HepG2 (cell line): ENCODE measurements around the gene PLEKHB1. TPM values are rescaled to one million over a fixed set of nuclear protein-coding genes. Genes with fewer than 3 reads are reported as not detected.
A peak's percentile ranks its signal among the peaks of the same experiment; 100 is the strongest.

ENCODE experiments used
- ARID5B ChIP-seq: IDR thresholded peaks from 2 replicates; pipeline ENCODE4 v1.4.0; 2020; ENCODE audit warnings: mild to moderate bottlenecking, missing genetic modification reagents
- BCL6 ChIP-seq: IDR thresholded peaks from 2 replicates; pipeline ENCODE4 v1.6.1; 2016; ENCODE audit warnings: missing genetic modification reagents, missing compliant biosample characterization
- DMAP1 ChIP-seq: IDR thresholded peaks from 2 replicates; pipeline ENCODE4 v1.6.1; 2016
- ERF ChIP-seq: IDR thresholded peaks from 2 replicates; pipeline ENCODE4 v1.6.1; 2018; ENCODE audit warnings: missing biosample characterization, missing genetic modification reagents
- FOXO1 ChIP-seq: sonication (generic); formaldehyde crosslinking; IDR thresholded peaks from 2 replicates; pipeline ENCODE4 v1.4.0; 2020; ENCODE audit warnings: missing genetic modification reagents
- HDAC2 ChIP-seq: sonication (generic); formaldehyde crosslinking; IDR thresholded peaks from 2 replicates; pipeline ENCODE4 v1.4.0; 2020; ENCODE audit warnings: missing genetic modification reagents
- NR2F2 ChIP-seq: IDR thresholded peaks from 2 replicates; pipeline ENCODE4 v1.6.1; 2012; ENCODE audit warnings: low read depth, inconsistent platforms, borderline replicate concordance
- SOX6 ChIP-seq, 2 experiments: fragments of 450-650 bp in 1 of 2; sonication (generic) in 1 of 2; formaldehyde crosslinking in 1 of 2; IDR thresholded peaks; 2 replicates each; pipeline versions ENCODE4 v1.4.0 to v1.6.1; 2017 to 2020; ENCODE audit warnings: antibody characterized with exemption in 1 of 2, mild to moderate bottlenecking in 1 of 2, missing genetic modification reagents in 1 of 2
- TRIM22 ChIP-seq: fragments of 450-650 bp; IDR thresholded peaks from 2 replicates; pipeline ENCODE4 v1.6.1; 2017
- UBTF ChIP-seq: sonication (generic); formaldehyde crosslinking; IDR thresholded peaks from 2 replicates; pipeline ENCODE4 v1.4.0; 2020; ENCODE audit warnings: mild to moderate bottlenecking, missing genetic modification reagents
- ZNF337 ChIP-seq: sonication (generic); formaldehyde crosslinking; IDR thresholded peaks from 2 replicates; pipeline ENCODE4 v1.5.1; 2020; ENCODE audit warnings: missing genetic modification reagents, low read depth, mild to moderate bottlenecking, borderline replicate concordance
- ZNF484 ChIP-seq: sonication (generic); formaldehyde crosslinking; IDR thresholded peaks from 2 replicates; pipeline ENCODE4 v1.5.1; 2020; ENCODE audit warnings: mild to moderate bottlenecking, low read depth, missing genetic modification reagents, borderline replicate concordance
- polyA plus RNA-seq, 8 experiments: library from polyadenylated mRNA; depleted of rRNA in 3 of 8; stranded (reverse) in 7 of 8; unstranded in 1 of 8; fragments of >200 nt; fragmentation: Illumina TruSeq in 4 of 8; extraction: Trizol in 4 of 8; gene quantifications; 2 replicates each; pipeline versions ENCODE4 v1.2.1 to v1.2.3, GENCODE V29; 2011 to 2016; ENCODE audit warnings: low read depth in 4 of 8, missing spikeins in 1 of 8, mixed read lengths in 1 of 8; ENCODE audit not compliant: insufficient read depth in 1 of 8
- total RNA-seq, 5 experiments: library from RNA; depleted of rRNA; stranded (reverse); fragments of >200 nt; fragmentation: Illumina TruSeq; extraction: Trizol; gene quantifications; 2 replicates each; pipeline ENCODE4 v1.2.3, GENCODE V29; 2016; ENCODE audit warnings: low read depth in 1 of 5

Gene PLEKHB1
- total and polyA plus RNA-seq, 2 of the 13 experiments (the other 11 are each of a cell fraction or from before 2014, with no cell fraction given) = 68.0 to 99.3 TPM

- peak; percentile 59 for TF ChIP-seq UBTF (CRISPR knock-in tag)
- TF ChIP-seq HDAC2 (CRISPR knock-in tag) = 0 out of 2 replicates have a peak, but pooled peaks have one; percentile 15
- TF ChIP-seq FOXO1 (CRISPR knock-in tag) = peak; percentile 81
- TF ChIP-seq BCL6 = 0 out of 2 replicates have a peak, but pooled peaks have one; percentile 60
- no peak for TF ChIP-seq SOX6 (IDR thresholded peaks at IDR 0.05)
- peak; percentile 78 for TF ChIP-seq SOX6 (CRISPR knock-in tag; IDR thresholded peaks at IDR 0.05)
- peak; percentile 69; the same call in 1 of the 2 replicates for TF ChIP-seq NR2F2
- peak; percentile 34; the same call in 1 of the 2 replicates for TF ChIP-seq DMAP1 (CRISPR knock-in tag)
- 0 out of 2 replicates have a peak, but pooled peaks have one; percentile 25 for TF ChIP-seq ERF (CRISPR knock-in tag)
- TF ChIP-seq TRIM22 = no peak
- TF ChIP-seq ZNF337 (CRISPR knock-in tag) = no peak
- no peak for TF ChIP-seq ZNF484 (CRISPR knock-in tag)
- TF ChIP-seq ARID5B (CRISPR knock-in tag) = peak; percentile 32; the same call in 1 of the 2 replicates
These were observed 2.2 kb downstream of the PLEKHB1 start (continued) for GRCh38 chr11:73648571-73649046.
